Gastrocnemius medialis (tissue), 4 donors: ENCODE measurements around the gene ACTN2. TPM values are rescaled to one million over a fixed set of nuclear protein-coding genes. Genes with fewer than 3 reads are reported as not detected.

Experiments
- ATAC-seq, 2 donors: fragments of 150-250 bp; one replicate each; pipeline ENCODE4 v1.9.1; 2016
- DNase-seq, 2 donors: peaks; one replicate each; pipeline ENCODE4 v3.0.0-alpha.2; 2019
- H3K27ac ChIP-seq, 4 donors: fragments of 200-600 bp; sonication (generic); 1 replicate in 1 of 4; 2 replicates in 3 of 4; pipeline ENCODE4 v1.5.1; 2016 to 2018; ENCODE audit warnings: mild to moderate bottlenecking in 2 of 4, moderate library complexity in 1 of 4
- H3K27me3 ChIP-seq, 3 donors: fragments of 200-600 bp; sonication (generic) in 2 of 3; 1 replicate in 1 of 3; 2 replicates in 2 of 3; pipeline versions ENCODE4 v1.5.1 to v1.6.0; 2016 to 2019; ENCODE audit warnings: mild to moderate bottlenecking in 1 of 3, moderate library complexity in 1 of 3
- H3K36me3 ChIP-seq, 2 donors: fragments of 200-600 bp; sonication (generic) in 1 of 2; one replicate each; pipeline ENCODE4 v1.5.1; 2017 to 2018
- H3K4me1 ChIP-seq, 2 donors: fragments of 200-600 bp; sonication (generic) in 1 of 2; one replicate each; pipeline ENCODE4 v1.5.1; 2016 to 2017; ENCODE audit warnings: mild to moderate bottlenecking in 2 of 2
- H3K4me3 ChIP-seq, 4 donors: fragments of 200-600 bp; sonication (generic) in 3 of 4; 1 replicate in 1 of 4; 2 replicates in 3 of 4; pipeline ENCODE4 v1.5.1; 2016 to 2019; ENCODE audit warnings: mild to moderate bottlenecking in 2 of 4
- H3K9me3 ChIP-seq, 3 donors: fragments of 200-600 bp; sonication (generic) in 2 of 3; 1 replicate in 1 of 3; 2 replicates in 2 of 3; pipeline ENCODE4 v1.5.1; 2016 to 2019
- POLR2A ChIP-seq, 2 donors: fragments of 450-650 bp; IDR thresholded peaks; one replicate each; pipeline ENCODE4 v1.6.1; 2017; ENCODE audit warnings: antibody characterized with exemption in 2 of 2, mild to moderate bottlenecking in 2 of 2, moderate library complexity in 2 of 2
- in situ Hi-C, 4 donors: fragments of 200-750 bp; cut with MboI; loops; one replicate each; pipeline versions ENCODE4 v1.15.0 to v1.8.0; 2017; ENCODE audit warnings: low sequenced_read_pairs in 4 of 4
- intact Hi-C: fragments of 100-400 bp; cut with DNase I; formaldehyde crosslinking; loops from one replicate; pipeline ENCODE4 v1.15.1; 2023; ENCODE audit warnings: low total_unique reads
- total RNA-seq, 4 donors: library from RNA; depleted of rRNA; stranded (reverse); fragments of >200 nt; gene quantifications; one replicate each; pipeline versions ENCODE4 v1.1.0 to v1.2.3, GENCODE V29; 2016
- TF ChIP-seq, protein P1 (sequence below), 5 experiments: fragments of 450-650 bp in 3 of 5; fragments of 200-600 bp in 2 of 5; sonication (generic) in 2 of 5; IDR thresholded peaks in 4 of 5; conservative IDR thresholded peaks in 1 of 5; 1 replicate in 4 of 5; 2 replicates in 1 of 5; pipeline ENCODE4 v1.5.1; 2016 to 2019; ENCODE audit warnings: antibody characterized with exemption in 5 of 5, mild to moderate bottlenecking in 3 of 5, moderate library complexity in 3 of 5

Gene ACTN2
- total RNA-seq, 4 donors from 2014 or later: 503 to 1,706 (median 1,214) TPM

DNA sequence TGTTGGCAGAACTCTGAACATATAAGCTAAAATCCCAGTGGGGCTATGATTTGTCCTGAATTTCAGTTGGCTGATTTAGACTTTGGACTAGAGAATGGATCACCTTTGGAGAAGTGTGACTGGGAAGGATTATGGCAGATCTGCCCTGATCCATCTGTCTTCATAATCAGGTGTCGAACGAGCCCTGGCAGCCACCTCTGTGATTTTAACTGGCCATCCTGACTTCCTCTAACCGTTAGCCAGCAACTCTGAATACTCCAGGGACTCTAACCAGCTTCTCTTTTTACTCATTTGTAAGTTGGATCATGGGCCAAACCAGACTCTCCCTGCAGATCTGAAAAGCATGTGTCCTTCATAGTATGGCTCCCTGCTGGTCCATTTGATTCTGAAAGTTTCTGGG lies 32.0 kb downstream of the ACTN2 start:
- ATAC-seq (peak; percentile 35 to 39), DNase-seq (no peak)
- peaks cover 0 to 26% of the 10 kb centered on the region in 2 donors for H3K36me3 ChIP-seq
- no peak for TF ChIP-seq POLR2A (IDR thresholded peaks at IDR 0.05)
- TF ChIP-seq, protein P1, sequence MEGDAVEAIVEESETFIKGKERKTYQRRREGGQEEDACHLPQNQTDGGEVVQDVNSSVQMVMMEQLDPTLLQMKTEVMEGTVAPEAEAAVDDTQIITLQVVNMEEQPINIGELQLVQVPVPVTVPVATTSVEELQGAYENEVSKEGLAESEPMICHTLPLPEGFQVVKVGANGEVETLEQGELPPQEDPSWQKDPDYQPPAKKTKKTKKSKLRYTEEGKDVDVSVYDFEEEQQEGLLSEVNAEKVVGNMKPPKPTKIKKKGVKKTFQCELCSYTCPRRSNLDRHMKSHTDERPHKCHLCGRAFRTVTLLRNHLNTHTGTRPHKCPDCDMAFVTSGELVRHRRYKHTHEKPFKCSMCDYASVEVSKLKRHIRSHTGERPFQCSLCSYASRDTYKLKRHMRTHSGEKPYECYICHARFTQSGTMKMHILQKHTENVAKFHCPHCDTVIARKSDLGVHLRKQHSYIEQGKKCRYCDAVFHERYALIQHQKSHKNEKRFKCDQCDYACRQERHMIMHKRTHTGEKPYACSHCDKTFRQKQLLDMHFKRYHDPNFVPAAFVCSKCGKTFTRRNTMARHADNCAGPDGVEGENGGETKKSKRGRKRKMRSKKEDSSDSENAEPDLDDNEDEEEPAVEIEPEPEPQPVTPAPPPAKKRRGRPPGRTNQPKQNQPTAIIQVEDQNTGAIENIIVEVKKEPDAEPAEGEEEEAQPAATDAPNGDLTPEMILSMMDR (IDR thresholded peaks at IDR 0.05 in 4 of 5, conservative IDR thresholded peaks at IDR 0.05 in 1 of 5): no peak
- intact Hi-C loops (no loop called here), in situ Hi-C loops (no loop called here)
- no peaks in the 10 kb centered on the region for H3K9me3 ChIP-seq
- no peaks in the 10 kb centered on the region for H3K27me3 ChIP-seq
- no peak overlapping the region for H3K4me3 ChIP-seq
- peak overlapping the region; percentile 70 to 84 (median 78) for H3K27ac ChIP-seq
- peaks cover 37 to 47% of the 10 kb centered on the region in 2 donors for H3K4me1 ChIP-seq

DNA sequence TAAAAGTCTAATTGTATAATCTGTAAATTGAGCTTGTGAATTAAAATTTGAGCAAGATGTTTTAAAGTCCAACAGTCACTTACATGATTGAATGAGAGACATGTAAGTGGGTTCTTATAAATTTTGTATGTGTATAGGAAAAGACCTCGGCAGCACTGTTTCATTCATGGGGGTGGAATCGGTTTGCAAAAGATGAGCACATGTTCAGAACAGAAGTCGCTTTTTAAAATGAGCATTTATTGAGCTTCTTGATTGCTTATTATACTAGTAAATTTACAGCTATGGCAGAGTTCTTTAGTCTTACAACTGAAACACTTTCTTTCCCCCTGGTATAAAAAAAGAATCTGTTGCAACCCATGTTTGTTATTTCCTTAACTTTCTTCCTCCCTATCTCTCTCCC lies 33.9 kb downstream of the ACTN2 start:
- TF ChIP-seq, protein P1 (IDR thresholded peaks at IDR 0.05 in 4 of 5, conservative IDR thresholded peaks at IDR 0.05 in 1 of 5): no peak
- TF ChIP-seq POLR2A (IDR thresholded peaks at IDR 0.05): no peak
- no peaks in the 10 kb centered on the region for H3K9me3 ChIP-seq
- H3K4me1 ChIP-seq: peaks cover 37 to 49% of the 10 kb centered on the region in 2 donors
- H3K4me3 ChIP-seq: no peak overlapping the region
- in situ Hi-C loops: no loop called here
- intact Hi-C loops: no loop called here
- peaks cover 0 to 40% of the 10 kb centered on the region in 2 donors for H3K36me3 ChIP-seq
- no peaks in the 10 kb centered on the region for H3K27me3 ChIP-seq
- no peak for ATAC-seq
- no peak for DNase-seq
- H3K27ac ChIP-seq: peak overlapping the region; percentile 18 to 83 (median 50)

DNA sequence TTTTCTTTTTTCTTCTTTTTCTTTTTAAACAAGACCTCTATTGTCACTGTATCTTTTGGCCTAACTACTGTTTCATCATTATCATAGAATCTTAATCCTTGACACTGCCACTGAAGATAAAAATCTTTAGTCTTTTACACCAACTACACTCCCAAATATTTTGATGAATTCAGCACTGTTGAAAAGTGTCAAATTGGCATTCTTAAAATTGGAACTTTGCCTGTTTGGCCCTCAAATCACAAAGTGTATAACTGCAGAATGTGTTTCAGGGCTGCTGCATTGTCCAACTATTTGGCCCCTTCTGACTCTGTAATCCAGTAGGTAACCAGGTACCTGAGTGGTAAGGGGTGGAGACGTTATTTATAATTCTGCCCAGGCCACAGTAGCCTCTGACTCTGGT lies 34.3 kb downstream of the ACTN2 start:
- ATAC-seq: no peak
- TF ChIP-seq, protein P1 (IDR thresholded peaks at IDR 0.05 in 4 of 5, conservative IDR thresholded peaks at IDR 0.05 in 1 of 5): no peak
- TF ChIP-seq POLR2A (IDR thresholded peaks at IDR 0.05): no peak
- H3K27me3 ChIP-seq: no peaks in the 10 kb centered on the region
- in situ Hi-C loops: no loop called here
- intact Hi-C loops: no loop called here
- H3K4me3 ChIP-seq: no peak overlapping the region
- H3K4me1 ChIP-seq: peaks cover 33 to 45% of the 10 kb centered on the region in 2 donors
- no peaks in the 10 kb centered on the region for H3K9me3 ChIP-seq
- peak overlapping the region; percentile 18 to 83 (median 50) for H3K27ac ChIP-seq
- peaks cover 0 to 41% of the 10 kb centered on the region in 2 donors for H3K36me3 ChIP-seq
- no peak for DNase-seq

DNA sequence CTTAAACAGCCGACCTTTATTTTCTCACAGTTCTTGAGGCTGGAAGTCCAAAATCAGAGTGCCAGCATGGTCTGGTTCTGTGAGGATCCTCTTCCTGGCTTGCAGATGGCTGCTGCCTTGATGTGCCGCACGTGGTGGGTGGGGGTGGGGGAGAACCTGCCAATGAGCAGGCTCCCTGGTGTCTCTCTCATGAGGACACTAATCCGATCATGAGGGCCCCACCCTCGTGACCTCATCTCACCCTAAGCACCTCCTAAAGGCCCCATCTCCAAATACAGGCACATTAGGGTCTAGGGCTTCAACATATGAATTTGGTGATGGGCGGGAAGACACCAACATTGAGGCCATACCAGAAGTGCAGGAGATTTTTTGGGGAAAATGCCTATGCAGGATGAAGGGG lies 37.8 kb downstream of the ACTN2 start:
- Histone ChIP-seq H3K36me3 (peaks cover 0 to 50% of the 10 kb centered on the region in 2 donors), H3K4me3 (no peak overlapping the region), H3K9me3 (no peaks in the 10 kb centered on the region), H3K27ac (peak overlapping the region in 3 of 4 donors; percentile 48 to 83 (median 57)), H3K4me1 (peaks cover 3 to 20% of the 10 kb centered on the region in 2 donors), H3K27me3 (no peaks in the 10 kb centered on the region)
- intact Hi-C loops: no loop called here
- no peak for TF ChIP-seq POLR2A (IDR thresholded peaks at IDR 0.05)
- TF ChIP-seq, protein P1 (IDR thresholded peaks at IDR 0.05 in 4 of 5, conservative IDR thresholded peaks at IDR 0.05 in 1 of 5): no peak
- in situ Hi-C loops: no loop called here
- DNase-seq: no peak
- no peak for ATAC-seq

DNA sequence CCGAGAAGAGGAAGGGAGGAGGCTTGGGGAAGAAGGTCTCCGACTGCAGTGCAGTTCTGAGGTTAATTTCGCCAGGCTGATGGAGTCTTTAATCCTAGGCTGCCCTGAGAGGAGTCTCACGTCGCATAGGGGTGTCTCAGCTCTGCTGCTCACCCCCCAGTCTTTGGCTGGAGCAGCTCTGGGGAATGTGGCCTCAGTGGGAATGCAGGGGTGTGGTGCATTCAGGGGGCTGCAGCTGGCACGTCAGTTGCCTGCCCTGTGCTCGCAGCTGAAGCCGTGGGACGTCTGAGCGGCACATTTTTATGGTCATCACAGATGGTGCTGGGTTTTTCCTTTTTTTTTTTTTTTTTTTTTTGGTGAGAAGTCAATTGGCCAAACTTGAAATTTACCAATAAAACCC lies 38.2 kb downstream of the ACTN2 start:
- ATAC-seq (no peak), DNase-seq (no peak)
- TF ChIP-seq, protein P1 (IDR thresholded peaks at IDR 0.05 in 4 of 5, conservative IDR thresholded peaks at IDR 0.05 in 1 of 5): no peak
- TF ChIP-seq POLR2A (IDR thresholded peaks at IDR 0.05): no peak
- H3K36me3 ChIP-seq: peaks cover 0 to 46% of the 10 kb centered on the region in 2 donors
- H3K27ac ChIP-seq: peak overlapping the region in 3 of 4 donors; percentile 48 to 83 (median 57)
- in situ Hi-C loops (no loop called here), intact Hi-C loops (no loop called here)
- no peaks in the 10 kb centered on the region for H3K27me3 ChIP-seq
- H3K4me1 ChIP-seq: peaks cover 3 to 16% of the 10 kb centered on the region in 2 donors
- H3K9me3 ChIP-seq: no peaks in the 10 kb centered on the region
- no peak overlapping the region for H3K4me3 ChIP-seq
